Gastrocnemius medialis (tissue), 4 donors: ENCODE measurements around the gene TM2D1. TPM values are rescaled to one million over a fixed set of nuclear protein-coding genes. Genes with fewer than 3 reads are reported as not detected.

Experiments
- ATAC-seq, 2 donors: fragments of 150-250 bp; one replicate each; pipeline ENCODE4 v1.9.1; 2016
- DNase-seq, 2 donors: peaks; one replicate each; pipeline ENCODE4 v3.0.0-alpha.2; 2019
- H3K27ac ChIP-seq, 4 donors: fragments of 200-600 bp; sonication (generic); 1 replicate in 1 of 4; 2 replicates in 3 of 4; pipeline ENCODE4 v1.5.1; 2016 to 2018; ENCODE audit warnings: mild to moderate bottlenecking in 2 of 4, moderate library complexity in 1 of 4
- H3K27me3 ChIP-seq, 3 donors: fragments of 200-600 bp; sonication (generic) in 2 of 3; 1 replicate in 1 of 3; 2 replicates in 2 of 3; pipeline versions ENCODE4 v1.5.1 to v1.6.0; 2016 to 2019; ENCODE audit warnings: mild to moderate bottlenecking in 1 of 3, moderate library complexity in 1 of 3
- H3K36me3 ChIP-seq, 2 donors: fragments of 200-600 bp; sonication (generic) in 1 of 2; one replicate each; pipeline ENCODE4 v1.5.1; 2017 to 2018
- H3K4me1 ChIP-seq, 2 donors: fragments of 200-600 bp; sonication (generic) in 1 of 2; one replicate each; pipeline ENCODE4 v1.5.1; 2016 to 2017; ENCODE audit warnings: mild to moderate bottlenecking in 2 of 2
- H3K4me3 ChIP-seq, 4 donors: fragments of 200-600 bp; sonication (generic) in 3 of 4; 1 replicate in 1 of 4; 2 replicates in 3 of 4; pipeline ENCODE4 v1.5.1; 2016 to 2019; ENCODE audit warnings: mild to moderate bottlenecking in 2 of 4
- H3K9me3 ChIP-seq, 3 donors: fragments of 200-600 bp; sonication (generic) in 2 of 3; 1 replicate in 1 of 3; 2 replicates in 2 of 3; pipeline ENCODE4 v1.5.1; 2016 to 2019
- POLR2A ChIP-seq, 2 donors: fragments of 450-650 bp; IDR thresholded peaks; one replicate each; pipeline ENCODE4 v1.6.1; 2017; ENCODE audit warnings: antibody characterized with exemption in 2 of 2, mild to moderate bottlenecking in 2 of 2, moderate library complexity in 2 of 2
- in situ Hi-C, 4 donors: fragments of 200-750 bp; cut with MboI; loops; one replicate each; pipeline versions ENCODE4 v1.15.0 to v1.8.0; 2017; ENCODE audit warnings: low sequenced_read_pairs in 4 of 4
- intact Hi-C: fragments of 100-400 bp; cut with DNase I; formaldehyde crosslinking; loops from one replicate; pipeline ENCODE4 v1.15.1; 2023; ENCODE audit warnings: low total_unique reads
- total RNA-seq, 4 donors: library from RNA; depleted of rRNA; stranded (reverse); fragments of >200 nt; gene quantifications; one replicate each; pipeline versions ENCODE4 v1.1.0 to v1.2.3, GENCODE V29; 2016
- TF ChIP-seq, protein P1 (sequence below), 5 experiments: fragments of 450-650 bp in 3 of 5; fragments of 200-600 bp in 2 of 5; sonication (generic) in 2 of 5; IDR thresholded peaks in 4 of 5; conservative IDR thresholded peaks in 1 of 5; 1 replicate in 4 of 5; 2 replicates in 1 of 5; pipeline ENCODE4 v1.5.1; 2016 to 2019; ENCODE audit warnings: antibody characterized with exemption in 5 of 5, mild to moderate bottlenecking in 3 of 5, moderate library complexity in 3 of 5

TM2D1 gene
- total RNA-seq, 4 donors from 2014 or later: 33.6 to 56.8 (median 38.5) TPM

DNA sequence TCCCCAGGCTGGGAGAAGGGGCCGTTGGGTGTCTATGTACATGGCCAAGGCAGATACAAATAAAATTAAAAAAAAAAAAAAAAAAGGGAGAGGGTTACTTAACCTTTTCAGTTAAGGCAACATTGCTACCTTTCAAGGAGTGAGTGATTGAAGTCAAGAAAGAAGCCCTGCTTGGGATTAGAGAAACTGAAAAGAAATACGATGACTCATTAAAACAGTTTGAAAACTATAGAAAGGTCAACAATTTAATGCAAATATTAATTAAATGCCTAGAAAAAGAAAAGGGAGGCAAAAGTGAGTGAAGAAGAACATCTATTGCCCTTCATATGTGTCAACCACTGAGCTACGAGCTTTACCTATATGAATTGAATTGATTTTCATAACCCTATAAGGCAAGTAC lies 69.5 kb downstream of the TM2D1 start:
- no peaks in the 10 kb centered on the region for H3K4me1 ChIP-seq
- in situ Hi-C loops (no loop called here), intact Hi-C loops (no loop called here)
- DNase-seq (no peak), ATAC-seq (no peak)
- H3K36me3 ChIP-seq: no peaks in the 10 kb centered on the region
- H3K9me3 ChIP-seq: no peaks in the 10 kb centered on the region
- TF ChIP-seq, protein P1, sequence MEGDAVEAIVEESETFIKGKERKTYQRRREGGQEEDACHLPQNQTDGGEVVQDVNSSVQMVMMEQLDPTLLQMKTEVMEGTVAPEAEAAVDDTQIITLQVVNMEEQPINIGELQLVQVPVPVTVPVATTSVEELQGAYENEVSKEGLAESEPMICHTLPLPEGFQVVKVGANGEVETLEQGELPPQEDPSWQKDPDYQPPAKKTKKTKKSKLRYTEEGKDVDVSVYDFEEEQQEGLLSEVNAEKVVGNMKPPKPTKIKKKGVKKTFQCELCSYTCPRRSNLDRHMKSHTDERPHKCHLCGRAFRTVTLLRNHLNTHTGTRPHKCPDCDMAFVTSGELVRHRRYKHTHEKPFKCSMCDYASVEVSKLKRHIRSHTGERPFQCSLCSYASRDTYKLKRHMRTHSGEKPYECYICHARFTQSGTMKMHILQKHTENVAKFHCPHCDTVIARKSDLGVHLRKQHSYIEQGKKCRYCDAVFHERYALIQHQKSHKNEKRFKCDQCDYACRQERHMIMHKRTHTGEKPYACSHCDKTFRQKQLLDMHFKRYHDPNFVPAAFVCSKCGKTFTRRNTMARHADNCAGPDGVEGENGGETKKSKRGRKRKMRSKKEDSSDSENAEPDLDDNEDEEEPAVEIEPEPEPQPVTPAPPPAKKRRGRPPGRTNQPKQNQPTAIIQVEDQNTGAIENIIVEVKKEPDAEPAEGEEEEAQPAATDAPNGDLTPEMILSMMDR (IDR thresholded peaks at IDR 0.05 in 4 of 5, conservative IDR thresholded peaks at IDR 0.05 in 1 of 5): no peak
- no peak for TF ChIP-seq POLR2A (IDR thresholded peaks at IDR 0.05)
- H3K27me3 ChIP-seq: no peaks in the 10 kb centered on the region
- H3K4me3 ChIP-seq: no peak overlapping the region
- H3K27ac ChIP-seq: no peak overlapping the region

DNA sequence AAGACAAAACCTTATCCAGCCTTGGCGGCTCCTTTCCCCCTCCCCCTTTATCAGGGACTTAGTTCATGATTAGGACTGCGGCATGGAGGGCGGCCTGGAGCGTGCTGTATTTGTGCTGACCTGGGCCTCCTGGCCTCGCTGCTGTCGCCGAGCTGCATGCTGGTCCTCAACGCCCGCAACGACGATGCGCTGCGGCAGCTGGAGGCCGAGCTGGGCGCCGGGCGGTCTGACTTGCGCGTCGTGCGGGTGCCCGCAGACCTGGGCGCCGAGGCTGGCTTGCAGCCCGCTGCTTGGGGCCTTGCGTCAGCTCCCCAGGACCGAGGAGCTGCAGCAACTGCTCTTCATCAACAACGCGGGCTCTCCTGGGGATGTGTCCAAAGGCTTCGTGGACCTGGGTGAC lies 70.9 kb downstream of the TM2D1 start:
- DNase-seq (no peak), ATAC-seq (no peak)
- in situ Hi-C loops: no loop called here
- Histone ChIP-seq H3K9me3 (no peaks in the 10 kb centered on the region), H3K27ac (no peak overlapping the region), H3K36me3 (no peaks in the 10 kb centered on the region), H3K27me3 (no peaks in the 10 kb centered on the region), H3K4me3 (no peak overlapping the region), H3K4me1 (no peaks in the 10 kb centered on the region)
- TF ChIP-seq, protein P1 (IDR thresholded peaks at IDR 0.05 in 4 of 5, conservative IDR thresholded peaks at IDR 0.05 in 1 of 5): no peak
- no peak for TF ChIP-seq POLR2A (IDR thresholded peaks at IDR 0.05)
- intact Hi-C loops: no loop called here

DNA sequence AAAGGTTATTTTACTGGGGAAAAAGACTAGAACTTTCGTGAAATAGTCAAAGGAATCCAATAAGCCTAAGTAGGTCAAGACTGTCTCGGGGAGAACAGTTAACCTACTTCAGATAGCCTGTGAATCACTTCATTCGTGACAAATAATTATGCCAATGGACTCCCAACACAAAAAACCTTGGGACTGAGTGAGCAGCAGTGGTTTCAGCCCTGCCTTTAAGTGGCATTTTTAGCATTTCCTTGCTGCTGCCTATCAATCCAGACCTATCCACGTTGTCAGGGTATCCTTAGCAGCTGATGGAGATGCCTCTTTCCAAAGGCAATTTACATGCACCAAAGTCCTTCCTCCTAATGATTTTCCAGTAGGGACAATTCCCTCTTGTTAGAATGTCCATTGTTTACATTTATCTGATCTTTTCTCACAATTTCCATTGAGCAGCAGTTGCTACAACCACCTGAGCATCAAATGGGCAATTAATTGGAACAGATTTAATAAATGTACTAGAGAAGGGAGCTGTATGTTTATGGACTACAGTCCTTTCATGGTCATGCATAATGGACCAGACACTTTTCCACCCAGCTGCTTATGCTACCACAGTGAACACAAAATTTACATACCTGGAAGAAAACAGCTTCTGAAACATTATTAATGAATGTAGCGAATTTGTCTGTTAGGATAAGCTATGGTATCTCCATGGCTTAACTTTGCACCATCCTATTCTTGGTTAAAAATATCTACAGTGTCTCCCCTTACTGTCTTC lies 75.8 kb downstream of the TM2D1 start:
- intact Hi-C loops (no loop called here), in situ Hi-C loops (loop anchor here in 3 of 4 donors (25.0 kb wide), 1 partner anchor 612 kb away; no protein-coding TSS in a partner anchor)

DNA sequence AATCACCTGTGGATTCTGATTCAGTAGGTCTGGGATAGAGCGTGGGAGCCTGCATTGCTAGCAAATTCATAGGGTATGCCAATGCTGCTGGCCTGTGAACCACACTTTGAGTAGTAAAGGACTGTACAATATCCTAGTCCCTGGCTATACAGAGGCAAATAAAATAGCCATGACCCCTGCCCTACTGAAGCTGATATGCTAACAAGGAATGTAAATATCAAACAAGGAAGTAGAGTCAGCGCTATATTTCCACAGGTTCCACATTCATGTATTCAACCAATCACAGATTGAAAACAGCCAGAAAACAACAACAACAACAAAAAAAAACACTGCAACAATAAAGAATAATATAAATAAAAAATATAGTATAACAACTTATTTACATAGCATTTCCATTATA lies 77.8 kb downstream of the TM2D1 start:
- no peak for ATAC-seq
- Histone ChIP-seq H3K27me3 (no peaks in the 10 kb centered on the region), H3K27ac (no peak overlapping the region), H3K36me3 (no peaks in the 10 kb centered on the region), H3K4me1 (no peaks in the 10 kb centered on the region), H3K9me3 (no peaks in the 10 kb centered on the region), H3K4me3 (no peak overlapping the region)
- TF ChIP-seq, protein P1 (IDR thresholded peaks at IDR 0.05 in 4 of 5, conservative IDR thresholded peaks at IDR 0.05 in 1 of 5): no peak
- TF ChIP-seq POLR2A (IDR thresholded peaks at IDR 0.05): no peak
- intact Hi-C loops (no loop called here), in situ Hi-C loops (loop anchor here in 3 of 4 donors (25.0 kb wide), 1 partner anchor 610 kb away; no protein-coding TSS in a partner anchor)
- DNase-seq: no peak

More for the DNA sequence above, 75.8 kb downstream of the TM2D1 start:
- Histone ChIP-seq H3K27ac (no peak overlapping the region), H3K4me3 (no peak overlapping the region), H3K27me3 (no peaks in the 10 kb centered on the region), H3K9me3 (no peaks in the 10 kb centered on the region), H3K36me3 (no peaks in the 10 kb centered on the region), H3K4me1 (no peaks in the 10 kb centered on the region)
- no peak for ATAC-seq
- TF ChIP-seq, protein P1 (IDR thresholded peaks at IDR 0.05 in 4 of 5, conservative IDR thresholded peaks at IDR 0.05 in 1 of 5): no peak
- TF ChIP-seq POLR2A (IDR thresholded peaks at IDR 0.05): no peak
- DNase-seq: no peak
